HEK293 (cell line): ENCODE results near the gene MLEC.

Source experiments
- CTCF ChIA-PET: fragments of 350-600 bp; formaldehyde crosslinking; extraction: SDS; loops from one replicate; lab custom pipeline; 2021; ENCODE audit warnings: antibody characterized with exemption; lab: Yijun Ruan, JAX
- POLR2A ChIA-PET: fragments of 300-600 bp; formaldehyde crosslinking; extraction: SDS; loops from one replicate; lab custom pipeline; 2020; ENCODE audit warnings: antibody characterized with exemption, inconsistent platforms; lab: Yijun Ruan, JAX
- H3K27ac ChIP-seq: fragments of 200-500 bp; sonication (Bioruptor generic); 2 replicates; pipeline ENCODE4 v1.5.1; 2014; ENCODE audit warnings: low read depth, low read length, control low read depth, inconsistent platforms; ENCODE audit errors: extremely low read depth
- H3K36me3 ChIP-seq, 2 experiments: fragments of 200-500 bp in 1 of 2; sonication (Bioruptor generic) in 1 of 2; 1 replicate in 1 of 2; 2 replicates in 1 of 2; pipeline ENCODE4 v1.5.1; 2014 to 2017; ENCODE audit warnings: inconsistent platforms in 2 of 2, low read length in 2 of 2; ENCODE audit not compliant: control insufficient read depth in 2 of 2, insufficient read depth in 1 of 2
- H3K4me1 ChIP-seq: fragments of 200-500 bp; sonication (Bioruptor generic); 2 replicates; pipeline ENCODE4 v1.5.1; 2014; ENCODE audit warnings: mild to moderate bottlenecking, low read length, inconsistent platforms; ENCODE audit not compliant: control insufficient read depth, insufficient read depth
- H3K4me3 ChIP-seq: 2 replicates; pipeline ENCODE4 v1.5.1; 2011; ENCODE audit warnings: low read depth, mild to moderate bottlenecking, control low read depth, low read length, moderate library complexity
- H3K9me3 ChIP-seq: fragments of 200-500 bp; sonication (Bioruptor generic); 2 replicates; pipeline ENCODE4 v1.5.1; 2014; ENCODE audit warnings: low read depth, low read length, inconsistent platforms; ENCODE audit not compliant: control insufficient read depth, insufficient read depth
- BCL11B ChIP-seq: fragments of 450-650 bp; formaldehyde crosslinking; IDR thresholded peaks from 2 replicates; pipeline ENCODE4 v1.5.1; 2016; ENCODE audit warnings: low read depth, missing biosample characterization, missing genetic modification characterization
- GFI1B ChIP-seq: fragments of 450-650 bp; formaldehyde crosslinking; IDR thresholded peaks from 2 replicates; pipeline ENCODE4 v1.5.1; 2016; ENCODE audit warnings: missing biosample characterization, missing genetic modification characterization
- GLIS1 ChIP-seq: fragments of 450-650 bp; formaldehyde crosslinking; IDR thresholded peaks from 2 replicates; pipeline ENCODE4 v1.5.1; 2016; ENCODE audit warnings: missing biosample characterization, missing genetic modification characterization
- KLF1 ChIP-seq: fragments of 450-650 bp; formaldehyde crosslinking; IDR thresholded peaks from 2 replicates; pipeline ENCODE4 v1.5.1; 2016; ENCODE audit warnings: missing biosample characterization, missing genetic modification characterization
- KLF8 ChIP-seq: fragments of 450-650 bp; formaldehyde crosslinking; IDR thresholded peaks from 2 replicates; pipeline ENCODE4 v1.5.1; 2016; ENCODE audit warnings: missing biosample characterization, missing genetic modification characterization
- ZBTB17 ChIP-seq: fragments of 450-650 bp; formaldehyde crosslinking; IDR thresholded peaks from 2 replicates; pipeline ENCODE4 v1.5.1; 2016; ENCODE audit warnings: missing biosample characterization, missing genetic modification characterization
- ZNF302 ChIP-seq: fragments of 450-650 bp; formaldehyde crosslinking; IDR thresholded peaks from 2 replicates; pipeline ENCODE4 v1.5.1; 2016; ENCODE audit warnings: missing biosample characterization, missing genetic modification characterization, low read depth
- ZNF366 ChIP-seq: fragments of 450-650 bp; formaldehyde crosslinking; conservative IDR thresholded peaks from 2 replicates; pipeline ENCODE4 v1.5.1; 2016; ENCODE audit warnings: missing biosample characterization, missing genetic modification characterization
- ZNF423 ChIP-seq: fragments of 450-650 bp; formaldehyde crosslinking; IDR thresholded peaks from 2 replicates; pipeline ENCODE4 v1.5.1; 2016; ENCODE audit warnings: missing biosample characterization, missing genetic modification characterization
- ZNF549 ChIP-seq: fragments of 450-650 bp; IDR thresholded peaks from 2 replicates; pipeline ENCODE4 v1.5.1; 2018; ENCODE audit warnings: missing biosample characterization, missing genetic modification characterization, mild to moderate bottlenecking, inconsistent platforms, moderate library complexity
- ZNF600 ChIP-seq: fragments of 450-650 bp; formaldehyde crosslinking; IDR thresholded peaks from 2 replicates; pipeline ENCODE4 v1.5.1; 2016; ENCODE audit warnings: missing biosample characterization, missing genetic modification characterization
- ZNF747 ChIP-seq: fragments of 450-650 bp; formaldehyde crosslinking; IDR thresholded peaks from 2 replicates; pipeline ENCODE4 v1.5.1; 2016; ENCODE audit warnings: missing biosample characterization, missing genetic modification characterization
- ZXDB ChIP-seq: fragments of 450-650 bp; formaldehyde crosslinking; IDR thresholded peaks from 2 replicates; pipeline ENCODE4 v1.5.1; 2016; ENCODE audit warnings: missing biosample characterization, missing genetic modification characterization
- TF ChIP-seq, protein P1 (sequence below): fragments of 450-650 bp; formaldehyde crosslinking; IDR thresholded peaks from 2 replicates; pipeline ENCODE4 v1.5.1; 2016; ENCODE audit warnings: missing biosample characterization, missing genetic modification characterization
- TF ChIP-seq, protein P2 (sequence below): fragments of 450-650 bp; formaldehyde crosslinking; IDR thresholded peaks from 2 replicates; pipeline ENCODE4 v1.5.1; 2016; ENCODE audit warnings: missing biosample characterization, missing genetic modification characterization
- TF ChIP-seq, protein P3 (sequence below): fragments of 450-650 bp; formaldehyde crosslinking; IDR thresholded peaks from 2 replicates; pipeline ENCODE4 v1.5.1; 2016; ENCODE audit warnings: missing biosample characterization, missing genetic modification characterization, low read depth

Gene MLEC

DNA sequence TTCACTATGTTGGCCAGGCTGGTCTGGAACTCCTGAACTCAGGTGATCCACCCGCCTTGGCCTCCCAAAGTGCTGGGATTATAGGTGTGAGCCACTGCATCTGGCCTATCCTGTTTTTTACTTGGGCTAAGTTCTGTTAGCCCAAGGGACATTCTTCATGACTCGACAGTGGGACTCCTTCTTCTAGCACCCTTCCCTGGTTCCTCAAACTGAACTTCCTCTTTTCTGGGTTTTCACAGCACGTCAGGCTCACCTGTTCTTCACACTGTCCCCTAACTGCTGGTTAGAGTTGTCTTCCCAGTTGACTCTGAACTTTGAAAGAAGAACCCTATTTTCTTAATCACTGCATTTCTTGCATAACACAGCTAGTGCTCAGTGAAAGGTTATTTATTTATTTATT lies 24.1 kb upstream of the MLEC start (continued):
- TF ChIP-seq, protein P1, sequence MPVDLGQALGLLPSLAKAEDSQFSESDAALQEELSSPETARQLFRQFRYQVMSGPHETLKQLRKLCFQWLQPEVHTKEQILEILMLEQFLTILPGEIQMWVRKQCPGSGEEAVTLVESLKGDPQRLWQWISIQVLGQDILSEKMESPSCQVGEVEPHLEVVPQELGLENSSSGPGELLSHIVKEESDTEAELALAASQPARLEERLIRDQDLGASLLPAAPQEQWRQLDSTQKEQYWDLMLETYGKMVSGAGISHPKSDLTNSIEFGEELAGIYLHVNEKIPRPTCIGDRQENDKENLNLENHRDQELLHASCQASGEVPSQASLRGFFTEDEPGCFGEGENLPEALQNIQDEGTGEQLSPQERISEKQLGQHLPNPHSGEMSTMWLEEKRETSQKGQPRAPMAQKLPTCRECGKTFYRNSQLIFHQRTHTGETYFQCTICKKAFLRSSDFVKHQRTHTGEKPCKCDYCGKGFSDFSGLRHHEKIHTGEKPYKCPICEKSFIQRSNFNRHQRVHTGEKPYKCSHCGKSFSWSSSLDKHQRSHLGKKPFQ (tag by site-specific recombination) = no peak
- TF ChIP-seq ZNF747 (tag by site-specific recombination) (no peak), ZNF423 (no peak), KLF1 (tag by site-specific recombination) (no peak)
- TF ChIP-seq, all 188 proteins: peak for 0

DNA sequence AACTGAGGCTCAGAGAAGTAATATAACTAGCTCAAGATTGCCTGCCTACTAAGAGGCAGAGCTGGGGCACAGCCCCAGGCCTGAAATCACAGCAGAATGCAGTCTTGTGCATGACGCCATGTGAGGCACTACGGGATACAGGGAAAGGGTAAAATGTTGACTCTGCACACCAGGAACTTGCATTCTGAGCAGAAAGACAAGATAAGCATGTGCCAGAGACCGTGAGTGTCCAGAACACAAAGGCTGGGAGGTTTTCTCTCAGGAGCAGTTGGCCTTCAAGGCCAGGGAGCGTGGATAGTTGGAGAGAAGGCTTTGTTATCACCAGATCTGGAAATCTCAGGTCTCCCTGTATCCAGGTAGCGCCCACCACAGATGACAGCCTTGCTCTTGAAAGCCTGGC lies 23.2 kb upstream of the MLEC start:
- Histone ChIP-seq H3K4me1 (no peaks in the 10 kb centered on the region), H3K36me3 (no peaks in the 10 kb centered on the region), H3K9me3 (no peaks in the 10 kb centered on the region), H3K27ac (no peak overlapping the region), H3K4me3 (no peak overlapping the region)
- POLR2A ChIA-PET = no interaction called here
- CTCF ChIA-PET = interaction anchor here (1.7 to 3.0 kb wide), 2 partner anchors 11 to 14 kb away, joined by 4 to 19 read pairs; no protein-coding TSS in a partner anchor
- TF ChIP-seq ZNF549 (tag by site-specific recombination) (no peak), ZNF302 (tag by site-specific recombination) (no peak), ZNF366 (tag by site-specific recombination) (no peak), ZBTB17 (no peak), GFI1B (tag by site-specific recombination) (no peak), BCL11B (tag by site-specific recombination) (no peak)

DNA sequence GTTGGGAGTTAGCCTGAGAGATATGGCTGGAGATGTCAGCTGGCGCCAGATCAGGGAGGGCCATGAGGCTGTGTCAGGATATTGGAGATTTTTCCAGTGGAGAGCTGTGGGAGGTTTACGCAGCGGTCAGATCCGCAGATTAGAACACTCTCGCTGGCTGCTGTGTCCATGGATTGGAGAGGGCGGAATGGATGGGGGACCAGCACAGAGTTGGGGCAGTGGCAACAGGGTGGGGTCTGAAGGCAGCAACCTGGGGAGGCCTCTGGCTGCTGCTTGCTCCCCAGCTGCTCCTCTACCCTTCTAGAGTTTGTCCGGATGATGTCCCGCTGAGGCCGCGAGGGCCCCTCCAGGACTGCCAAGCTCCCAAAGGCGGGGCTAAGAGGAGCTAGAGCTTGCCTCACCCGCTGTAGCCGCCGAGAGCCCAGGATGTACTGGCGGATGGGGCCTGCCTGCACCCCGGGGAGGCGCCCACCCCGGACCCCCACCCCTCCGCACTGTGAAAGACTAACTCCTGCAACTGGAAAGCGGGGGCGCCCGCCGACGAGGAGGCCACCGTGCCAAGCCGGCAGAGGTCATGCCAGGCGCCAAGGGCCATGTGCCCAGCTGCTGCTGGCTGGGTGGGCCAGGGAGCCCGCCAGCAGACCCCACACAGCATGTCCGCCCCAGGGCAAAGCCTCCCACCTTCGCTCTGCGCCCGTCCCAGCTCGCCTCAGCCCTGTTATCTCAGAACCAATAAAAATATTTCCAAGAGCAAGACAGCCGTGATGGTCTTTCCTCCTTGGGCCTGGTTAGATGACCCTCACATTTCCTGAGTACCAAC lies 20.2 kb upstream of the MLEC start:
- Histone ChIP-seq H3K27ac (no peak overlapping the region), H3K9me3 (no peaks in the 10 kb centered on the region), H3K4me1 (no peaks in the 10 kb centered on the region), H3K36me3 (no peaks in the 10 kb centered on the region), H3K4me3 (no peak overlapping the region)
- CTCF ChIA-PET = interaction anchor here (0.7 to 1.8 kb wide), 3 partner anchors 17 to 317 kb away, joined by 3 to 8 read pairs (median 4); no protein-coding TSS in a partner anchor
- TF ChIP-seq KLF8 (tag by site-specific recombination) (no peak), ZNF600 (tag by site-specific recombination) (0 out of 2 replicates have a peak, but pooled peaks have one; percentile 18), GLIS1 (tag by site-specific recombination) (peak; percentile 57), ZXDB (no peak)
- TF ChIP-seq, protein P2, sequence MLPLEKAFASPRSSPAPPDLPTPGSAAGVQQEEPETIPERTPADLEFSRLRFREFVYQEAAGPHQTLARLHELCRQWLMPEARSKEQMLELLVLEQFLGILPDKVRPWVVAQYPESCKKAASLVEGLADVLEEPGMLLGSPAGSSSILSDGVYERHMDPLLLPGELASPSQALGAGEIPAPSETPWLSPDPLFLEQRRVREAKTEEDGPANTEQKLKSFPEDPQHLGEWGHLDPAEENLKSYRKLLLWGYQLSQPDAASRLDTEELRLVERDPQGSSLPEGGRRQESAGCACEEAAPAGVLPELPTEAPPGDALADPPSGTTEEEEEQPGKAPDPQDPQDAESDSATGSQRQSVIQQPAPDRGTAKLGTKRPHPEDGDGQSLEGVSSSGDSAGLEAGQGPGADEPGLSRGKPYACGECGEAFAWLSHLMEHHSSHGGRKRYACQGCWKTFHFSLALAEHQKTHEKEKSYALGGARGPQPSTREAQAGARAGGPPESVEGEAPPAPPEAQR (tag by site-specific recombination) = no peak
- TF ChIP-seq, protein P3, sequence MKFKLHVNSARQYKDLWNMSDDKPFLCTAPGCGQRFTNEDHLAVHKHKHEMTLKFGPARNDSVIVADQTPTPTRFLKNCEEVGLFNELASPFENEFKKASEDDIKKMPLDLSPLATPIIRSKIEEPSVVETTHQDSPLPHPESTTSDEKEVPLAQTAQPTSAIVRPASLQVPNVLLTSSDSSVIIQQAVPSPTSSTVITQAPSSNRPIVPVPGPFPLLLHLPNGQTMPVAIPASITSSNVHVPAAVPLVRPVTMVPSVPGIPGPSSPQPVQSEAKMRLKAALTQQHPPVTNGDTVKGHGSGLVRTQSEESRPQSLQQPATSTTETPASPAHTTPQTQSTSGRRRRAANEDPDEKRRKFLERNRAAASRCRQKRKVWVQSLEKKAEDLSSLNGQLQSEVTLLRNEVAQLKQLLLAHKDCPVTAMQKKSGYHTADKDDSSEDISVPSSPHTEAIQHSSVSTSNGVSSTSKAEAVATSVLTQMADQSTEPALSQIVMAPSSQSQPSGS = no peak
- POLR2A ChIA-PET = no interaction called here
